GM23338 (cell line): ENCODE results near the gene ISG20.

Experiments used
- EZH2 ChIP-seq: fragments of 200-600 bp; sonication (generic); IDR thresholded peaks from one replicate; pipeline ENCODE4 v1.8.0; 2017; ENCODE audit warnings: antibody characterized with exemption, mild to moderate bottlenecking, low read depth; ENCODE audit not compliant: unreplicated experiment
- JUNB ChIP-seq: IDR thresholded peaks from one replicate; pipeline ENCODE4 v1.6.1; 2016; ENCODE audit warnings: antibody characterized with exemption; ENCODE audit not compliant: unreplicated experiment
- TF ChIP-seq, protein P1 (sequence below), 2 experiments: fragments of 200-600 bp in 1 of 2; sonication (generic) in 1 of 2; conservative IDR thresholded peaks; 2 replicates each; pipeline versions ENCODE4 v1.5.1 to v1.6.1; 2016 to 2017; ENCODE audit warnings: antibody characterized with exemption in 2 of 2, low read depth in 2 of 2, mild to moderate bottlenecking in 2 of 2, moderate library complexity in 1 of 2

- TF ChIP-seq EZH2: no peak
- TF ChIP-seq, protein P1, sequence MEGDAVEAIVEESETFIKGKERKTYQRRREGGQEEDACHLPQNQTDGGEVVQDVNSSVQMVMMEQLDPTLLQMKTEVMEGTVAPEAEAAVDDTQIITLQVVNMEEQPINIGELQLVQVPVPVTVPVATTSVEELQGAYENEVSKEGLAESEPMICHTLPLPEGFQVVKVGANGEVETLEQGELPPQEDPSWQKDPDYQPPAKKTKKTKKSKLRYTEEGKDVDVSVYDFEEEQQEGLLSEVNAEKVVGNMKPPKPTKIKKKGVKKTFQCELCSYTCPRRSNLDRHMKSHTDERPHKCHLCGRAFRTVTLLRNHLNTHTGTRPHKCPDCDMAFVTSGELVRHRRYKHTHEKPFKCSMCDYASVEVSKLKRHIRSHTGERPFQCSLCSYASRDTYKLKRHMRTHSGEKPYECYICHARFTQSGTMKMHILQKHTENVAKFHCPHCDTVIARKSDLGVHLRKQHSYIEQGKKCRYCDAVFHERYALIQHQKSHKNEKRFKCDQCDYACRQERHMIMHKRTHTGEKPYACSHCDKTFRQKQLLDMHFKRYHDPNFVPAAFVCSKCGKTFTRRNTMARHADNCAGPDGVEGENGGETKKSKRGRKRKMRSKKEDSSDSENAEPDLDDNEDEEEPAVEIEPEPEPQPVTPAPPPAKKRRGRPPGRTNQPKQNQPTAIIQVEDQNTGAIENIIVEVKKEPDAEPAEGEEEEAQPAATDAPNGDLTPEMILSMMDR (conservative IDR thresholded peaks at IDR 0.05; ENCODE audit: low read depth in 2 of 2): no peak
- no peak for TF ChIP-seq JUNB
Measured at GRCh38 chr15:88700716-88701115, 61.9 kb downstream of the ISG20 start.
